Peyer's patch (tissue), 4 donors: Measurements from ENCODE around the gene PTPRA.

Experiments
- POLR2A ChIP-seq, 2 donors: fragments of 450-650 bp; IDR thresholded peaks; one replicate each; pipeline ENCODE4 v1.5.1; 2017; ENCODE audit warnings: antibody characterized with exemption in 2 of 2, mild to moderate bottlenecking in 2 of 2, moderate library complexity in 2 of 2
- TF ChIP-seq, protein P1 (sequence below), 6 experiments: fragments of 450-650 bp in 4 of 6; fragments of 200-600 bp in 2 of 6; sonication (generic) in 1 of 6; IDR thresholded peaks; one replicate each; pipeline ENCODE4 v1.5.1; 2017 to 2019; ENCODE audit warnings: antibody characterized with exemption in 6 of 6, mild to moderate bottlenecking in 3 of 6, moderate library complexity in 1 of 6

DNA sequence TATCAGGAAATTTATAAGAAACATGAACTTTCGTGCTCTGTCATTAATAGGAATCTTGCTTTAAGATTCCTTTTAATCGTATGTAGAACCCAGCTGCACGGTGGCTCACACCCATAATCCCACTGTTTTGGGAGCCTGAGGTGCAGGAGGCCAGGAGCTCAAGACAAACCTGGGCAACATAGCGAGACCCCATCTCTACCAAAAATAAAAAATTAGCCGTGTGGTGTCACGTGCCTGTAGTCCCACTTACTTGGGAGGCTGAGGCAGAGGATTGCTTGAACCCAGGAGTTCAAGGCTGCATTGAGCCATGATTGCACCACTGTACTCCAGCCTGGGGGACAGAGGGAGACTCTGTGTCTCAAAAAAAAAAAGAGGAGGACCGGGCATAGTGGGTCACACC is 7.4 kb downstream of the PTPRA start:
- no peak for TF ChIP-seq POLR2A (IDR thresholded peaks at IDR 0.05)
- TF ChIP-seq, protein P1, sequence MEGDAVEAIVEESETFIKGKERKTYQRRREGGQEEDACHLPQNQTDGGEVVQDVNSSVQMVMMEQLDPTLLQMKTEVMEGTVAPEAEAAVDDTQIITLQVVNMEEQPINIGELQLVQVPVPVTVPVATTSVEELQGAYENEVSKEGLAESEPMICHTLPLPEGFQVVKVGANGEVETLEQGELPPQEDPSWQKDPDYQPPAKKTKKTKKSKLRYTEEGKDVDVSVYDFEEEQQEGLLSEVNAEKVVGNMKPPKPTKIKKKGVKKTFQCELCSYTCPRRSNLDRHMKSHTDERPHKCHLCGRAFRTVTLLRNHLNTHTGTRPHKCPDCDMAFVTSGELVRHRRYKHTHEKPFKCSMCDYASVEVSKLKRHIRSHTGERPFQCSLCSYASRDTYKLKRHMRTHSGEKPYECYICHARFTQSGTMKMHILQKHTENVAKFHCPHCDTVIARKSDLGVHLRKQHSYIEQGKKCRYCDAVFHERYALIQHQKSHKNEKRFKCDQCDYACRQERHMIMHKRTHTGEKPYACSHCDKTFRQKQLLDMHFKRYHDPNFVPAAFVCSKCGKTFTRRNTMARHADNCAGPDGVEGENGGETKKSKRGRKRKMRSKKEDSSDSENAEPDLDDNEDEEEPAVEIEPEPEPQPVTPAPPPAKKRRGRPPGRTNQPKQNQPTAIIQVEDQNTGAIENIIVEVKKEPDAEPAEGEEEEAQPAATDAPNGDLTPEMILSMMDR (IDR thresholded peaks at IDR 0.05), result no peak
